ENCODE results near the gene STX7.

Gene STX7

DNA sequence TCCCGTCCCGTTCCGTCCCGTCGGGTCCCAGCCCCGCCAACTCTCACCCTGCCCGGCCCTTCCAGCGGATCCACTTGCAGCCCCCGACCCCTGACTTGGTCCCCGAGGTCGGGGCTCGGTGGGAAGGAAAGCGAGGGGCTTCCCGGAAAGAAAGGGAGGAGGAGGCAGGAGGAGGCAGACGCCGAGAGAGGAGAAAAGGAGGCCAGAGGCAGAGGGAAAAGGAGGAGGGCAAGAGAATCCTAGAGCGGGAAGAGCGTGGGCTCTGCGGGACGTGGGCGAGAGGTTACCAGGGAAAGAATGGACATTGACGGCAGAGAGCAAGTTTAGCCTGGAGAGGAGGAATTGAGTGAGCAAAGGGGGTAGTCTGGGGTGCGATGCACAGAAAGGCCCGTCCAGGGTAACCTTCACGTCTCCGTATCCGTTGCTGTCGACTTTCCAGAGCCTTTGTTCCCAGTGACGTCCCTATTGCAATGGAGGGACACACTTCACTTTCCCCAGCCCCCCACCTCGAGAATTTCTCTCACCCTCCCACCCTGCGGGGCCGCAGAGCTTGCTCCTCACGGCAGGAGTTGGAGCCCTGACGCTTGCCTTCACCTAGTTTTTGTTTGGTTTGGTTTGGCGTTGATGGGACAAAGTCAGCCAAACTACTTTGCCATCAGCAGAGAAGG is 111.2 kb downstream of the STX7 start (continued):
- TF ChIP-seq PRDM1 (tag by site-specific recombination; IDR thresholded peaks at IDR 0.05), result peak; percentile 56
- no peak for TF ChIP-seq ZNF24 (tag by site-specific recombination; IDR thresholded peaks at IDR 0.05)
- no peak for TF ChIP-seq TCF7L2 (IDR thresholded peaks at IDR 0.05; ENCODE audit: borderline replicate concordance, low read depth, low read length)
- 0 out of 2 replicates have a peak, but pooled peaks have one; percentile 9 for TF ChIP-seq ZNF501 (tag by site-specific recombination; IDR thresholded peaks at IDR 0.05)
- TF ChIP-seq ZNF175 (tag by site-specific recombination; IDR thresholded peaks at IDR 0.05), result no peak
- TF ChIP-seq ZNF785 (tag by site-specific recombination; IDR thresholded peaks at IDR 0.05), result no peak
- TF ChIP-seq ZNF707 (tag by site-specific recombination; IDR thresholded peaks at IDR 0.05), result no peak
- TF ChIP-seq, protein P1, sequence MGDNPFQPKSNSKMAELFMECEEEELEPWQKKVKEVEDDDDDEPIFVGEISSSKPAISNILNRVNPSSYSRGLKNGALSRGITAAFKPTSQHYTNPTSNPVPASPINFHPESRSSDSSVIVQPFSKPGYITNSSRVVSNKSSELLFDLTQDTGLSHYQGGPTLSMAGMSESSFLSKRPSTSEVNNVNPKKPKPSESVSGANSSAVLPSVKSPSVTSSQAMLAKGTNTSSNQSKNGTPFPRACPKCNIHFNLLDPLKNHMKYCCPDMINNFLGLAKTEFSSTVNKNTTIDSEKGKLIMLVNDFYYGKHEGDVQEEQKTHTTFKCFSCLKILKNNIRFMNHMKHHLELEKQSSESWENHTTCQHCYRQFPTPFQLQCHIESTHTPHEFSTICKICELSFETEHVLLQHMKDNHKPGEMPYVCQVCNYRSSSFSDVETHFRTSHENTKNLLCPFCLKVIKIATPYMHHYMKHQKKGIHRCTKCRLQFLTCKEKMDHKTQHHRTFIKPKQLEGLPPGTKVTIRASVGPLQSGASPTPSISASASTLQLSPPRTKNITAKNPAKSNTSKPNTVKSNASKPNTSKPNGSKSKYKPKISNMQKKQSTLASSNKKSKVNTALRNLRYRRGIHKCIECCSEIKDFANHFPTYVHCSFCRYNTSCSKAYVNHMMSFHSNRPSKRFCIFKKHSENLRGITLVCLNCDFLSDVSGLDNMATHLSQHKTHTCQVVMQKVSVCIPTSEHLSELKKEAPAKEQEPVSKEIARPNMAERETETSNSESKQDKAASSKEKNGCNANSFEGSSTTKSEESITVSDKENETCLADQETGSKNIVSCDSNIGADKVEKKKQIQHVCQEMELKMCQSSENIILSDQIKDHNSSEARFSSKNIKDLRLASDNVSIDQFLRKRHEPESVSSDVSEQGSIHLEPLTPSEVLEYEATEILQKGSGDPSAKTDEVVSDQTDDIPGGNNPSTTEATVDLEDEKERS (tag by site-specific recombination; IDR thresholded peaks at IDR 0.05), result no peak
- TF ChIP-seq ZNF777 (tag by site-specific recombination; IDR thresholded peaks at IDR 0.05; ENCODE audit: borderline replicate concordance), result peak; percentile 98
- no peak for TF ChIP-seq ZNF169 (tag by site-specific recombination; IDR thresholded peaks at IDR 0.05)
- no peak; the same call in 1 of the 2 replicates for TF ChIP-seq ZBTB6 (tag by site-specific recombination; IDR thresholded peaks at IDR 0.05)
- TF ChIP-seq, protein P2, sequence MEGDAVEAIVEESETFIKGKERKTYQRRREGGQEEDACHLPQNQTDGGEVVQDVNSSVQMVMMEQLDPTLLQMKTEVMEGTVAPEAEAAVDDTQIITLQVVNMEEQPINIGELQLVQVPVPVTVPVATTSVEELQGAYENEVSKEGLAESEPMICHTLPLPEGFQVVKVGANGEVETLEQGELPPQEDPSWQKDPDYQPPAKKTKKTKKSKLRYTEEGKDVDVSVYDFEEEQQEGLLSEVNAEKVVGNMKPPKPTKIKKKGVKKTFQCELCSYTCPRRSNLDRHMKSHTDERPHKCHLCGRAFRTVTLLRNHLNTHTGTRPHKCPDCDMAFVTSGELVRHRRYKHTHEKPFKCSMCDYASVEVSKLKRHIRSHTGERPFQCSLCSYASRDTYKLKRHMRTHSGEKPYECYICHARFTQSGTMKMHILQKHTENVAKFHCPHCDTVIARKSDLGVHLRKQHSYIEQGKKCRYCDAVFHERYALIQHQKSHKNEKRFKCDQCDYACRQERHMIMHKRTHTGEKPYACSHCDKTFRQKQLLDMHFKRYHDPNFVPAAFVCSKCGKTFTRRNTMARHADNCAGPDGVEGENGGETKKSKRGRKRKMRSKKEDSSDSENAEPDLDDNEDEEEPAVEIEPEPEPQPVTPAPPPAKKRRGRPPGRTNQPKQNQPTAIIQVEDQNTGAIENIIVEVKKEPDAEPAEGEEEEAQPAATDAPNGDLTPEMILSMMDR (tag by site-specific recombination; IDR thresholded peaks at IDR 0.05), result no peak
- TF ChIP-seq KLF8 (tag by site-specific recombination; IDR thresholded peaks at IDR 0.05), result no peak
- TF ChIP-seq, protein P3, sequence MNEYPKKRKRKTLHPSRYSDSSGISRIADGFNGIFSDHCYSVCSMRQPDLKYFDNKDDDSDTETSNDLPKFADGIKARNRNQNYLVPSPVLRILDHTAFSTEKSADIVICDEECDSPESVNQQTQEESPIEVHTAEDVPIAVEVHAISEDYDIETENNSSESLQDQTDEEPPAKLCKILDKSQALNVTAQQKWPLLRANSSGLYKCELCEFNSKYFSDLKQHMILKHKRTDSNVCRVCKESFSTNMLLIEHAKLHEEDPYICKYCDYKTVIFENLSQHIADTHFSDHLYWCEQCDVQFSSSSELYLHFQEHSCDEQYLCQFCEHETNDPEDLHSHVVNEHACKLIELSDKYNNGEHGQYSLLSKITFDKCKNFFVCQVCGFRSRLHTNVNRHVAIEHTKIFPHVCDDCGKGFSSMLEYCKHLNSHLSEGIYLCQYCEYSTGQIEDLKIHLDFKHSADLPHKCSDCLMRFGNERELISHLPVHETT (tag by site-specific recombination; IDR thresholded peaks at IDR 0.05), result no peak
- no peak for TF ChIP-seq GFI1B (tag by site-specific recombination; IDR thresholded peaks at IDR 0.05)
- TF ChIP-seq ZNF510 (tag by site-specific recombination; IDR thresholded peaks at IDR 0.05; ENCODE audit: insufficient replicate concordance), result no peak
- TF ChIP-seq, protein P4, sequence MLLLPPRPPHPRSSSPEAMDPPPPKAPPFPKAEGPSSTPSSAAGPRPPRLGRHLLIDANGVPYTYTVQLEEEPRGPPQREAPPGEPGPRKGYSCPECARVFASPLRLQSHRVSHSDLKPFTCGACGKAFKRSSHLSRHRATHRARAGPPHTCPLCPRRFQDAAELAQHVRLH (tag by site-specific recombination; IDR thresholded peaks at IDR 0.05), result no peak
- 0 out of 2 replicates have a peak, but pooled peaks have one; percentile 61 for TF ChIP-seq ZNF10 (tag by site-specific recombination; IDR thresholded peaks at IDR 0.05)
- no peak for TF ChIP-seq ZNF146 (tag by site-specific recombination; IDR thresholded peaks at IDR 0.05)
- no peak for TF ChIP-seq ZNF513 (tag by site-specific recombination; IDR thresholded peaks at IDR 0.05)
- no peak for TF ChIP-seq HIC1 (tag by site-specific recombination; IDR thresholded peaks at IDR 0.05)
- TF ChIP-seq ZNF416 (tag by site-specific recombination; IDR thresholded peaks at IDR 0.05), result no peak
- TF ChIP-seq ZEB2 (tag by site-specific recombination; IDR thresholded peaks at IDR 0.05), result 0 out of 2 replicates have a peak, but pooled peaks have one; percentile 2
- no peak for TF ChIP-seq ZNF555 (tag by site-specific recombination; conservative IDR thresholded peaks at IDR 0.05)
- no peak for TF ChIP-seq BCL6B (tag by site-specific recombination; IDR thresholded peaks at IDR 0.05)
- TF ChIP-seq ZNF626 (tag by site-specific recombination; IDR thresholded peaks at IDR 0.05), result no peak
- TF ChIP-seq ZNF350 (tag by site-specific recombination; IDR thresholded peaks at IDR 0.05), result no peak
